ENCODE measurements around the gene EDARADD. TPM values are rescaled to one million over a fixed set of nuclear protein-coding genes. Genes with fewer than 3 reads are reported as not detected.
A peak's percentile ranks its signal among the peaks of the same experiment; 100 is the strongest.

EDARADD gene
- total RNA-seq, 1 experiment from 2014 or later, result 35.4 TPM

DNA sequence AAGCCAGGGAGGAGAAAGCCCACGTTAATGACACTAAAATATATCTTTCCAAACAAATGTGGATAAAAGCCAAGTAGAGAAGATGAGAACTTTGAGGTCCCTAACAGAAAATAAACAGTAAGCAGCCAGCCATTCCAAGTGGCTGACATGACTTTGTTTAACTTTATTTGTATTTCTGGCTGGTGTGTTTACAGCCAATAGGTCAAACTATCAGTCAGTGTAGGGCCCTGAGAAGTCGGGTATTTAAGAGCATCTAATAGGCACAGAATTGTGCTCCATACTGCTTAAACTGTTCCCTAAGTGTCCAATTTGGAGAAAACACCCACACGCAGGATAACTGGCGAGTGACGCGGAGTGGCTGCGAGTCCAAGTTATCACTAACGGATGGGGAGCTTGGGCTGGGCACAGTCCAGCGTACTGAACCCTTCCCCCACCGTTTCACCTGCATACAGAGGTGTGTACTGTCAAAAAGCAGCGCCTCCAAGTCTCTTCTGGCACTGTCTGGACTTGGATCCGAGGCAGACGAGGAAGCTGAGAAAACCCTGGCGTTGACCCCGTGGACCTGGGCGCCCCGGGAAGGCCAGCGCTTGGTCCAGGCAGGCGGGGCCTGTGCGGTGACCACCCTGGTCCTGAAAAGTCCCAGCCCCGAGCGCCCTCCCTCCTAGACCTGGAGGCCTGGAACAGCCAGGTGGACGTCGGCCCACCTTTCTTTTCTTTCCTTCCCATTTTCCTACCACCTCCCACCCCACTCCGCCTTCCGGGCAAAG lies 129.0 kb downstream of the EDARADD start:
- ATAC-seq, result peak; percentile 69
- Histone ChIP-seq H3K9me3 (ENCODE audit: control insufficient read depth, insufficient read depth, low read depth, low read length) (no peaks in the 10 kb centered on the region), H3K4me1 (ENCODE audit: control insufficient read depth, insufficient read depth, low read length) (peaks cover 39% of the 10 kb centered on the region), H3K27me3 (ENCODE audit: control insufficient read depth, insufficient read depth, low read length) (no peaks in the 10 kb centered on the region), H3K36me3 (ENCODE audit: control insufficient read depth, insufficient read depth, low read length) (peaks cover 12% of the 10 kb centered on the region), H3K27ac (ENCODE audit: low read length) (peak overlapping the region; percentile 100), H3K4me3 (ENCODE audit: low read depth in 2 of 2, low read length in 2 of 2) (peak overlapping the region; percentile 80 to 96)
- ChIA-PET POLR2A (no interaction called here), CTCF (no interaction called here)
- DNase-seq (ENCODE audit: low read depth, low spot score), result no peak
- BruUV-seq (replicated peaks), result no TSS peak
- intact Hi-C loops (cut with micrococcal nuclease; ENCODE audit: unreplicated experiment), result loop anchor here (5.0 kb wide), 1 partner anchor 126 kb away; no protein-coding TSS in a partner anchor
- TF ChIP-seq, protein P1, sequence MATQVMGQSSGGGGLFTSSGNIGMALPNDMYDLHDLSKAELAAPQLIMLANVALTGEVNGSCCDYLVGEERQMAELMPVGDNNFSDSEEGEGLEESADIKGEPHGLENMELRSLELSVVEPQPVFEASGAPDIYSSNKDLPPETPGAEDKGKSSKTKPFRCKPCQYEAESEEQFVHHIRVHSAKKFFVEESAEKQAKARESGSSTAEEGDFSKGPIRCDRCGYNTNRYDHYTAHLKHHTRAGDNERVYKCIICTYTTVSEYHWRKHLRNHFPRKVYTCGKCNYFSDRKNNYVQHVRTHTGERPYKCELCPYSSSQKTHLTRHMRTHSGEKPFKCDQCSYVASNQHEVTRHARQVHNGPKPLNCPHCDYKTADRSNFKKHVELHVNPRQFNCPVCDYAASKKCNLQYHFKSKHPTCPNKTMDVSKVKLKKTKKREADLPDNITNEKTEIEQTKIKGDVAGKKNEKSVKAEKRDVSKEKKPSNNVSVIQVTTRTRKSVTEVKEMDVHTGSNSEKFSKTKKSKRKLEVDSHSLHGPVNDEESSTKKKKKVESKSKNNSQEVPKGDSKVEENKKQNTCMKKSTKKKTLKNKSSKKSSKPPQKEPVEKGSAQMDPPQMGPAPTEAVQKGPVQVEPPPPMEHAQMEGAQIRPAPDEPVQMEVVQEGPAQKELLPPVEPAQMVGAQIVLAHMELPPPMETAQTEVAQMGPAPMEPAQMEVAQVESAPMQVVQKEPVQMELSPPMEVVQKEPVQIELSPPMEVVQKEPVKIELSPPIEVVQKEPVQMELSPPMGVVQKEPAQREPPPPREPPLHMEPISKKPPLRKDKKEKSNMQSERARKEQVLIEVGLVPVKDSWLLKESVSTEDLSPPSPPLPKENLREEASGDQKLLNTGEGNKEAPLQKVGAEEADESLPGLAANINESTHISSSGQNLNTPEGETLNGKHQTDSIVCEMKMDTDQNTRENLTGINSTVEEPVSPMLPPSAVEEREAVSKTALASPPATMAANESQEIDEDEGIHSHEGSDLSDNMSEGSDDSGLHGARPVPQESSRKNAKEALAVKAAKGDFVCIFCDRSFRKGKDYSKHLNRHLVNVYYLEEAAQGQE (IDR thresholded peaks at IDR 0.05; ENCODE audit: insufficient read depth in 1 of 2, low read depth in 2 of 2, low read length in 1 of 2), result peak; percentile 64 to 74; a peak in 2 of 4 replicates
- TF ChIP-seq POLR2AphosphoS5 (IDR thresholded peaks at IDR 0.05; ENCODE audit: low read depth, low read length), result no peak
- TF ChIP-seq SIN3A (IDR thresholded peaks at IDR 0.05; ENCODE audit: borderline replicate concordance, insufficient read depth, low read depth, low read length), result no peak
- in situ Hi-C loops (cut with HindIII; ENCODE audit: low pct_unique_long_range_greater_than_20kb, low sequenced_read_pairs), result no loop called here

DNA sequence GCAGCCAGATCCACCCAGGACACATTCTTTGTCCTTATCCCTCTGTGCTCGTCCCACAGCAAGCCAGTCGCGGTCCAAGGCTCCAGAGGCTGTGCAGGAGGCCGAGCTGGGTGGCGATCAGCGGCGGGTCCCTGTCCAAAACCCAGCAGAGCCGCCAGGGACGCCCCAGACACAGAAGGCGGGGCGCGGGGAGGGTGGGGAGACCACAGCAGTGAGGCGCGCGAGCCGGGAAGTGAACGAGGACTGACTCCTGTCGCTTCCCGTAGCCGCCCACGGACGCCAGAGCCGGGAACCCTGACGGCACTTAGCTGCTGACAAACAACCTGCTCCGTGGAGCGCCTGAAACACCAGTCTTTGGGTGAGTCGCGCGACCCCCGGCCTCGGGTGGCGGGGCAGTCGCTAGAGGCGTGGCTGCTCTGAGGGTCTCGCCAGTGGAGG lies 129.6 kb downstream of the EDARADD start, which contains the start of gene LGALS8:
TSS of gene LGALS8 (plus strand) at position 279 of the 438 bp plus-strand sequence. CDS start 2,089 bp downstream, outside the sequence.
- CTCF ChIA-PET, result no interaction called here
- H3K36me3 ChIP-seq (ENCODE audit: control insufficient read depth, insufficient read depth, low read length), result peaks cover 12% of the 10 kb centered on the region
- POLR2A ChIA-PET, result no interaction called here
- ATAC-seq (peak; percentile 89), DNase-seq (ENCODE audit: low read depth, low spot score) (no peak)
- intact Hi-C loops (cut with micrococcal nuclease; ENCODE audit: unreplicated experiment) (loop anchor here (5.0 kb wide), 1 partner anchor 126 kb away; no protein-coding TSS in a partner anchor), in situ Hi-C loops (cut with HindIII; ENCODE audit: low pct_unique_long_range_greater_than_20kb, low sequenced_read_pairs) (no loop called here)
- peak; percentile 67 for TF ChIP-seq POLR2AphosphoS5 (IDR thresholded peaks at IDR 0.05; ENCODE audit: low read depth, low read length)
- TF ChIP-seq, protein P1 (IDR thresholded peaks at IDR 0.05; ENCODE audit: insufficient read depth in 1 of 2, low read depth in 2 of 2, low read length in 1 of 2), result no peak; a peak in 1 of 4 replicates
- TF ChIP-seq SIN3A (IDR thresholded peaks at IDR 0.05; ENCODE audit: borderline replicate concordance, insufficient read depth, low read depth, low read length), result peak; percentile 83; the same call in 1 of the 2 replicates
- TF ChIP-seq TCF7L2 (IDR thresholded peaks at IDR 0.05; ENCODE audit: low read depth, low read length), result no peak
- TF ChIP-seq, protein P2, sequence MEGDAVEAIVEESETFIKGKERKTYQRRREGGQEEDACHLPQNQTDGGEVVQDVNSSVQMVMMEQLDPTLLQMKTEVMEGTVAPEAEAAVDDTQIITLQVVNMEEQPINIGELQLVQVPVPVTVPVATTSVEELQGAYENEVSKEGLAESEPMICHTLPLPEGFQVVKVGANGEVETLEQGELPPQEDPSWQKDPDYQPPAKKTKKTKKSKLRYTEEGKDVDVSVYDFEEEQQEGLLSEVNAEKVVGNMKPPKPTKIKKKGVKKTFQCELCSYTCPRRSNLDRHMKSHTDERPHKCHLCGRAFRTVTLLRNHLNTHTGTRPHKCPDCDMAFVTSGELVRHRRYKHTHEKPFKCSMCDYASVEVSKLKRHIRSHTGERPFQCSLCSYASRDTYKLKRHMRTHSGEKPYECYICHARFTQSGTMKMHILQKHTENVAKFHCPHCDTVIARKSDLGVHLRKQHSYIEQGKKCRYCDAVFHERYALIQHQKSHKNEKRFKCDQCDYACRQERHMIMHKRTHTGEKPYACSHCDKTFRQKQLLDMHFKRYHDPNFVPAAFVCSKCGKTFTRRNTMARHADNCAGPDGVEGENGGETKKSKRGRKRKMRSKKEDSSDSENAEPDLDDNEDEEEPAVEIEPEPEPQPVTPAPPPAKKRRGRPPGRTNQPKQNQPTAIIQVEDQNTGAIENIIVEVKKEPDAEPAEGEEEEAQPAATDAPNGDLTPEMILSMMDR (IDR thresholded peaks at IDR 0.05), result no peak
- peak within 1 kb of the TSS; percentile 80 to 96 for H3K4me3 ChIP-seq (ENCODE audit: low read depth in 2 of 2, low read length in 2 of 2)
- peaks cover 41% of the 10 kb centered on the region for H3K4me1 ChIP-seq (ENCODE audit: control insufficient read depth, insufficient read depth, low read length)
- BruUV-seq (replicated peaks), result no TSS peak
- H3K27ac ChIP-seq (ENCODE audit: low read length), result peak within 1 kb of the TSS; percentile 100
- H3K9me3 ChIP-seq (ENCODE audit: control insufficient read depth, insufficient read depth, low read depth, low read length), result no peaks in the 10 kb centered on the region
- H3K27me3 ChIP-seq (ENCODE audit: control insufficient read depth, insufficient read depth, low read length), result no peaks in the 10 kb centered on the region
